HG03097 (cell line): ENCODE results near the gene PPM1J.
A peak's percentile ranks its signal among the peaks of the same experiment; 100 is the strongest.

Experiments used
- ATAC-seq: cut with Tn5 transposase; IDR thresholded peaks from one replicate; pipeline ENCODE4 v1.9.1; 2021; ENCODE audit not compliant: unreplicated experiment, low FRiP score

Gene PPM1J

DNA sequence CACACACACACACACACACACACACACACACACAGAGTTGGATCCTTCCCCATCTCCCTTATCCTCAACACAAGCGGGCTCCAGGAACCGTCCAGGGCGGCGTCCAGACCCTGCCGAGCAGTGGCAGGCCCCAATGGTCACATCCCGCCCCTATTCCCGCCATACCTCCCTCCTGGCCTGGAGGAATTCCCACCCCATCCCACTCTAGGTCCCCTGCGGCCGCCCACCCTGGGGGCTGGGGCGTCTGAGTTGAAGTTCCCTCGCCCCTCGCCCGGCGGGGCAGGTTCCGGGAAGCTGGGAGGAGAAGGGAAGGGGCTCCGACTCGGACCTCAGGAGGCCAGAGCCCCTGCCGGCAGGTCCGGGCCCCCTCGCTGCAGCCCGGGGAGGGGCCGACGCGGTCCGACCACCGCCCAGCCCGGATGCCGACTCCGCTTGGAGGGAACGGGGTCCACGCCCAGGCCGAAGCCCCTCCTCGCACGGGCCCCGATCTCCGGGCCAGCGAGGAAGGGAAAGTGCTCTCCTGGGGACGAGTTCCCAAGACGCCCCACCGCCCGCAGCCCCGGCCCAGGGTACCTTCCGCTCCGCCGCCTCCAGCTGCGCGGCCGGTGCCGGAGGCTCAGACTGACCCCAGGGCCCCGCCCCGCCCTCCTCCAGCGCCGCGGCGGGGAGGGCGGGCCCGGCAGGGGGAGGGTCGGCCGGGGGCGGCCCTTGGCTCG lies 8.5 kb downstream of the PPM1J start, which contains the start of gene RHOC:
TSS of gene RHOC (minus strand) at position 623 of the 716 bp plus-strand sequence. CDS start 3,328 bp downstream, outside the sequence.
- peak; percentile 55 for ATAC-seq

DNA sequence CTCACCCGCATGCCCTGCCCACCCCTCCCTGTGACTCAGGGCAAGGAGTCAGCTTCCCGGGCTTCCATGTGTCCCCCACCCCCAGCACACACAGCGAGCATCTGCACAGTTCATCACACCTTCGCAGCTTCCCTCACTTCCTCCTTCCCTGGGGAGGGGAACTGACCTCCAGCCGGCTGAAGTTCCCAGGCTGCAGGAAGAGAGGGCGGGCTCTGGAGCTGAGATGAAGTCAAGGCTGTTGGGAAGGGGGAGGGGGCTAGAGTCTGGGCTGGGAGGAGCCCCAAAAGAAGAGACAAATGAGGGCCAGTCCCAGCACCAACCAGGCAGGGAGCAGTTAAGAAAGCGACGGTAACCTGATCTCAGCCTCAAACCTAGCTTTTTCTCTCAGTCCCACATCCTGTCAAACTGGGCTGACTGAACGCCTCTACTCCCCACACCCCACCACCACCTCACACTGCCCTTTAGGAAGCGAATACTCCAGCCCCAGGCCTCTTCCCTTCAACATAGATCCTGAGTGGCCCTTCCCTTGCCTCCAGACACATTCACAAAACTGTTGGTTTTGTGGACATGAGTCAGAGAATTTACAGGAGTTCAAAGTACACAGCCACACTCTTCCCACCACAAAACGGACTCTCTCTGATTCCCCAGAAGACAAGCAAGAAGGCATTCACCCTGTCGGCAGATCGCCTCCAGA lies 10.1 kb downstream of the PPM1J start:
- peak; percentile 49 for ATAC-seq

DNA sequence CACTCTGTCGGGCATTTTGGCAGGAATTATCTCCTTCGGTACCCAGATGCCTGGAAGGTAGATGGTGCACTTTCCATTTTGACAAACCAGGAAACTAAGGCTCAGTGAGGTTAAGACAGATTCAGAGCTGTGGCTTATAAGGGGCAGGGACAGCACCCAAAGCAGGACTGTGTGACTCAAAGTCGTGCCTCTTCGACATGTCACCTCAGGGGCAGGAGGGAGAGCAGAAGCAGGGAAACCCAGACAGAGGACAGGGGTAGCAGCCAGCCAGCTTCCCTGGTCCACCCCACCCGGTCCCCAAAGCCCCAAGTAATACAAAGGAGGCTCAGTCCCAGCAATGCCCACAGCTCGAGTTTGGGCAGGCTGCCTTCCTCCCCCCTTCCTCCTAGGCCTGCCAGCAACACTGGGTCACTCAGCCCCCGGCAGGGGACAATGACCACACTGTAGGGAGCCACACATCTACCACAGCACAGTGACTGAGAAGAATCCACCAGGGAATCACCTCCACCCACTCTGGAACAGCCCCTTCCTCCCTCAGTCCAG lies 10.7 kb downstream of the PPM1J start:
- no peak for ATAC-seq

DNA sequence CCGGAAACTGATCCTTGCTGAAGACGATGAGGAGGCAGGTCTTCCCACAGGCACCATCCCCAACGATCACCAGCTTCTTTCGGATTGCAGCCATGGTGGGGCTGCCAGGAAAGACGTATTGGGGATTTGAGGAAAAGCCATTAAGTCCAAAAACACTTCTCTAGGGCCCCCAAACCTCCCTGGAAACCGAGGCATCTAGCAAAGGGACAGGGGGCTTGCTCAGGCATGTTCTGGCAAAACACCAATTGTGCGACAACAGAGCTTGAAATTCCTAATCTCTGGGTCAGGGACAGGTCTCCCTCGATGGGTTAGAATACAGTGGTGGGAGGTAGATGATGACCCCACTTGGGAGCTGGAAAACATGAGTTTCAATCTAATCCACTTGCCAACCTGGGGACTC lies 11.4 kb downstream of the PPM1J start:
- ATAC-seq: no peak

DNA sequence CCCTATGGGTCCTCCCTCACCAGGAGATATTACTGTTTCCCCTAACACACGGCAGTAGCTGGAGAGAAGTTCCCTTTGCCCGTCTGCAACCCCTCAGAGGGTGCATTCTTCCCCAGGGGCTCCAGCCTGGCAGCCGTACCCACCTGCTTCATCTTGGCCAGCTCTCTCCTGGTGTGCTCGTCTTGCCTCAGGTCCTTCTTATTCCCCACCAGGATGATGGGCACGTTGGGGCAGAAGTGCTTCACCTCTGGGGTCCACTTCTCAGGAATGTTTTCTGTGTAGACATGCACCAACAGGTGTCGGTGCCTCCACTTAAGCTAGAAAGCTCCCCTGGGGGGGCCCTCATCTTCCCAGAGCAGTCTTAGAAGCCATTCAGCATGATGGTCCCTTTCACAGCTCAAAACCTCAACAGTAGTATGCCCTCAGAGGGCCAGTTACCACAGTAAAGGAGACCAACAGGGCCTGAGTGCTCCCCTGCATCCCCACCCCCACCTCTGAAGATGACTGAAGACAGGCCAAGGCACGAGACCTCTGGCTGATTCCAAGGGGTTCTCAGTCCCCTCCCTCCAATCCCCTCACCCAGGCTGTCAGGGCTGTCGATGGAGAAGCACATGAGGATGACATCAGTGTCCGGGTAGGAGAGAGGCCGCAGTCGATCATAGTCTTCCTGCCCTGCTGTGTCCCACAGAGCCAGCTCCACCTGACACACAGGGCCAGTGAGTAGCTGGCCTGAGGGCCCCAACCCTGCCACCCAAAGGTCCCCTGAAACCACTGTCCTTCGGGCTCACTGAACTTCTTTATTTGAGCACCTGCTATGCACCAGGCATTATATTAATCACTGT lies 12.5 kb downstream of the PPM1J start:
- no peak for ATAC-seq

DNA sequence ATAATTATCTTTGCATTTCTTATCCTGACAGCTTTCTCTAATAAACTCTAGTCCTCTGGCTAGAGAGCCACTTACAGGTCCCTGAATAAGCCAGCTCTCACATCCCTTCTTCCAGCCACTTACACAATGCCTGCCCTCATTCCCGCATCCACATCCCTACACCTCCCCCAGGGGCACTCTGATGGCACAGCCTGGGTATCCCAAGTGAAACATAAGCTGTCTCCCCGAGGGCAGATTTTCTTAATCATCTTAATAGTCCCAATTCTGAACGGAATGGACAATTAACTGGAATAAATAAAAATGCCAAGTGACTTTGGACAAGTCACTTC lies 13.1 kb downstream of the PPM1J start:
- ATAC-seq: no peak

DNA sequence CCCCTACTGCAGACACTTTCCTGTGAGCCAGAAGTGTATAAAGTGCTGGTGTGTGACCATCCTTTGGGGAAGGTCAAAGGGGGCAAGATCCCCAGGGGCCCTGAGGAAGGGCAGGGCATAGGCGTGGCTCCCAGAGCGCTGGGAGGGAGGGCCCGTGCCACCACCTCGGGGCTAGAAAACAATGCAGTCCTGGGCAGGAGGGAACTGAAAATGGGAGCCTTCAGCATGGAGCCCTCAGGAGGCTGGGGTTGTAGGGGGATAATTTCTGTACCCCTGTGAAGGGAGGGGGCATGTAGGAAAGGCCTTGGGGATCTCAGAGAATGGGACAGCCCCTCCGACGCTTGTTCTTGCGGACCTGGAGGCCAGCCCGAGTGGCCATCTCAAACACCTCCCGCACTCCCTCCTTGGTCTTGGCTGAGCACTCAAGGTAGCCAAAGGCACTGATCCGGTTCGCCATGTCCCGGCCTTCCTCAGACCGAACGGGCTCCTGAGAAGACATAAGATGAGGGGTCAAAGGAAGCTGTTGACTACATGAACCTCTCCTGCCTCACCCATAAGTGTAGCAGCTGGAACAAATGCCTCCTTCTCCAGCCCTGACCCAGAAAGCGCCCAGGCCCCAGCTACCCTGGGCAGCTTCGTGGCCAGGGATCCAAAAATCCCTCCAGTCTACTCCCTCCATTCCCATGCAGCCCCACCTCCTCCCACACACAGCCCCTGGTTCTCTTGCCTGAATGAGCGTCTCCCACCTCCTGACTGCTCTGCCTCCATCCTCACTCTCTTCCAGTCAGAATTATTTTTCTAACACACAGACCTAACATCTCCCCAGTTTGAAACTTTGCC lies 13.7 kb downstream of the PPM1J start:
- ATAC-seq: no peak

DNA sequence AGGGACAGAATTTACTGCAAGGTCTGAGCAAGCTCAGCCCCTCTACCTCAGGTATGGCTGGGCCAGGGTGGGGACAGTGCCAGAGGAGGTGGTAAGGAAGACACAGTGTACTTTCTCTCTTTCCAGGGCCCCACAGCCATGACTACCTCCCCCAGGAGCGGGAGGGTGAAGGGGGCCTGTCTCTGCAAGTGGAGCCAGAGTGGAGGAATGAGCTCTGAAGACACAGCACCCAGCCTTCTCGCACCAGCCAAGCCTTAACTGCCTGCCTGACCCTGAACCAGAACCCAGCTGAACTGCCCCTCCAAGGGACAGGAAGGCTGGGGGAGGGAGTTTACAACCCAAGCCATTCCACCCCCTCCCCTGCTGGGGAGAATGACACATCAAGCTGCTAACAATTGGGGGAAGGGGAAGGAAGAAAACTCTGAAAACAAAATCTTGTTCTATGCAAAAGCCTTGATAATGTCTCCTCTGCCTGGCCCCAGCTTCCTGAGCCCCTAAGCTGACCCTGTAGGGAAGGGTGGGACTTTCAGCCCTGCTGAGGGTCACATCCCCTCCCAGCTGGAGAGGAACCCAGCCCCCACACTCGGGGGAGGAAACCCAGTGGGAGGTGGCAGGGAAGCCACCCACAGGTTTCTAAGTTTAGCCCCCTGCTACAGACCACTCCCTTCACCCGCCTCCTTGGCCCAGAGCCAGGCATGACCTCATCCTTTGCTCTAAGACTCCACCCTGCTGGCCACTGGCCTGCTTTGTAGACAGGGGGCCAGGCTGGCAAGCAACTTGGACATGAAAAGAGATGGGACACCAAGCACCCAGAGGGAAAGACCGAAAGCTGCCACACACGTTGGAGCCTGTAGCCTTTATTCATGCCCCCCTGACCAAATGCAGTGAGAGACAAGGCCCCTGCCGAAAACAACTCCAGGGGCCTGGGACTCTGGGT lies 14.6 kb downstream of the PPM1J start:
- peak; percentile 36 for ATAC-seq

DNA sequence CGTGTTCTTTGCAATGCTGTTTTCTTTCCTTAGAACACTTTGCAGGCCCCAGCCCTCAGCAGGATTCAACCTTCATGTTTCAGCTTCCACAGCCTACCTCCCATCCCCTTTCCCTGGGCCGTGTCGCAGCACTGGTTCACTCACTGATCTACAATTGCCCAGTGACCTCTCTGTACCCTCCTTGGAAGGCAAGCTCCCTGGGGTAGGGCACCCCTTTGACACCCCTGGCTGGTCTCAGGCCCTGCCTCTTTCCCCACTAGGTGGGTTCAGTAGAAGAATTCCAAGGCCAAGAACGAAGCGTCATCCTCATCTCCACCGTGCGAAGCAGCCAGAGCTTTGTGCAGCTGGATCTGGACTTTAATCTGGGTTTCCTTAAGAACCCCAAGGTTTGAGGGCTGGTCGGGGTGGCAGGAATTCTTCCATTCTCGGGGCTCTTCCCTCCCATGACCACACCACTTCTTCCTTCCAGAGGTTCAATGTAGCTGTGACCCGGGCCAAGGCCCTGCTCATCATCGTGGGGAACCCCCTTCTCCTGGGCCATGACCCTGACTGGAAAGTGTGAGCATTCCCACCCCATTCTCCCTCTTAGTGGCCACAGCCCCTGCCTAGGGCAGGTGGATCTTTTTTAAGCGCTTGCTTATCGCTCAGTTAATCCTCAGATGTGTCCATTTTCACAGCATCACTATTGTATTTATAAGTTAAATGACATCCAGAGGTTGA lies 15.5 kb downstream of the PPM1J start:
- no peak for ATAC-seq

DNA sequence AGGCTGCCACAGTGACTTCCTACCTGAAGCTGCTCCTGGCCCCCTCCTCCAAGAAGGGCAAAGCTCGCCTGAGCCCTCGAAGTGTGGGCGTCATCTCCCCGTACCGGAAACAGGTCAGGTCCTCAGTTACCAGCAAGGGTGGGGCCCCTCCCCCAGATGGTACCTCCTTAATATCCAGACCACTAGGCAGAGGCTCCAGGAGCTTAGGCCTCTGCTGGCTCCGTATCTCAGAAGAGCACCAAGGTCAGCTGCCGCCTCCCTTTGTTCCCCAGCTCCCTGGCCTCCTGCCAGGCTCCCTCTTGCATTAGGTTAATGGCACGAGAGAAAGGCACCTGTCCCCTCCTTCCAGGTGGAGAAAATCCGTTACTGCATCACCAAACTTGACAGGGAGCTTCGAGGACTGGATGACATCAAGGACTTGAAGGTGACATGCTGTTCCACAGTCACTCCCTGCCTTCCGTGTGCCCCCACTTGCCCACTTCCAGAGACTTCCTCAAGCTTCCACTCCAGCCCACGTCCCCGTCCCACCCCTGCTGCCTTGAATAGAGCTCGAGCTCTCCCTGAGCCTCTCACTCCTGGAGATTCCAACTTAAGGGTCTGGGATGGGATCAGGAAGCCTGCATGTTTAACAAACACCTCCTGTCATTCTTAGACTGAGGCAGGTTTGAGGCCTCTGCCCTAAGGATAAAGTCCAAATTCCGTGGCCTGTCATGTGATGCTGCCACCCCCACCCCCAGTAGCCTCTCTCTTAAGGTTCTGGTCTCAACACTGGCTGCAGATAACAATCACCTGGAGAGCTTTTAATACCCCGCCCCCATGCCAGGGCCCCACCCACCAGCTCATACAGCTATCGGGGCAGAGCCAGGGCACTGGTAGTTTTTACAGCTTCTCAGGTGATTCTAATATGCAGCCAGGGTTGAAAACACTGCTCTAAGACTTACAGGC lies 16.5 kb downstream of the PPM1J start:
- no peak for ATAC-seq

DNA sequence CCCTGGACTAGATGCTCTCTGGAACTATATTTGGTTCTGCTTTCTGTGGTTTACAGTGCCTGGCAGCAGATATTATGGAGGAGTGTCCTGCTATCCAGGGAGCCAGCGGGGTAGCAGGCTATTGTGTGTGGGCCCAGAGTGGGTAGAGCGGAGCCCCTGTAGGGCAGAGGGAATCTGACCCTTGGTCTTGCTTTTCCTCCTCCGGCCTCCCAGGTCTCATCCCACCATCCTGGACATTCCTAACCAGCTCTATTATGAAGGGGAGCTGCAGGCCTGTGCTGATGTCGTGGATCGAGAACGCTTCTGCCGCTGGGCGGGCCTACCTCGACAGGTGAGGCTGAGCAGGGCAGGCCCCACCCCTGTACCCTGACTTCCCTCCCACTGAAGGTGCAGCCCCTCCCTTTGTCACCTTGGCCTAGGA lies 17.3 kb downstream of the PPM1J start:
- ATAC-seq: no peak

DNA sequence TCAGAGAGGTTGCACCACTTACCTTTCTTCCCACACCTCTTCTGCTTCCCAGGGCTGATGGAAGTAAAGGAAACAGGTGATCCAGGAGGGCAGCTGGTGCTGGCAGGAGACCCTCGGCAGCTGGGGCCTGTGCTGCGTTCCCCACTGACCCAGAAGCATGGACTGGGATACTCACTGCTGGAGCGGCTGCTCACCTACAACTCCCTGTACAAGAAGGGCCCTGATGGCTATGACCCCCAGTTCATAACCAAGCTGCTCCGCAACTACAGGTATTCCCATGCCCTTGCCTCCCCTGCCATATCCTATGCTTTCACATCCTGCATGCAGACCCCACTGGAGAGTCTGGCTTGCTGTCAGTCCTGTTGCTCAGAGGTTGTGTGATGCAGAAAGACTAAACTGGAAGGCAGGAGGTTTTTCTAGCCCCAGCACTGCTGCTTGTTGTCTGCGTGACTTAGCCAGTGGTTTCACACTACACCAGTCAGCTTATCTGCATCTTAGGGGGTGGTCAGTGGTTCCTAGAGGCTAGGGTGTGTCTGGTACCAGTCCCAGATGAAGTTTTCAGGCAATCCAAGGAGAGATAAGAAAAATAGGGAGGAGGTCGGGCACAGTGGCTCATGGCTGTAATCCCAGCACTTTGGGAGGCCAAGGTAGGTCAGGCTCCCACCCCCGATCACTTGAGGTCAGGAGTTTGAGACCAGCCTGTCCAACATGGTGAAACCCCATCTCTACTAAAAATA lies 18.4 kb downstream of the PPM1J start:
- ATAC-seq: no peak

DNA sequence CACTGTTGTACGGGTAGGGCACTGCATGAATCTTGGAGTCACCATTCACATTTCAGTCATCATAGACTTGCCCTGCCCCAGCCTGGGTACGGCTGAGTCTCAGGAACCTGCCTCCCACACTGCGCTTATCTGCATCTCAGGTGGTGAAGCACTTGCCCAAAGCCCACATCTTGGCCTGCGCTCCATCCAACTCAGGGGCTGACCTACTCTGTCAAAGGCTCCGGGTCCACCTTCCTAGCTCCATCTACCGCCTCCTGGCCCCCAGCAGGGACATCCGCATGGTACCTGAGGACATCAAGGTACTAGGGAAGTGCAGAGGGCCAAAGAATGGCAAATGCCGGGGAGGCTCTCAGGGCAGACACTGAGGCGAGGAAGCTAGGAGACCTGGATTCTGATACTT lies 19.9 kb downstream of the PPM1J start:
- ATAC-seq: no peak

DNA sequence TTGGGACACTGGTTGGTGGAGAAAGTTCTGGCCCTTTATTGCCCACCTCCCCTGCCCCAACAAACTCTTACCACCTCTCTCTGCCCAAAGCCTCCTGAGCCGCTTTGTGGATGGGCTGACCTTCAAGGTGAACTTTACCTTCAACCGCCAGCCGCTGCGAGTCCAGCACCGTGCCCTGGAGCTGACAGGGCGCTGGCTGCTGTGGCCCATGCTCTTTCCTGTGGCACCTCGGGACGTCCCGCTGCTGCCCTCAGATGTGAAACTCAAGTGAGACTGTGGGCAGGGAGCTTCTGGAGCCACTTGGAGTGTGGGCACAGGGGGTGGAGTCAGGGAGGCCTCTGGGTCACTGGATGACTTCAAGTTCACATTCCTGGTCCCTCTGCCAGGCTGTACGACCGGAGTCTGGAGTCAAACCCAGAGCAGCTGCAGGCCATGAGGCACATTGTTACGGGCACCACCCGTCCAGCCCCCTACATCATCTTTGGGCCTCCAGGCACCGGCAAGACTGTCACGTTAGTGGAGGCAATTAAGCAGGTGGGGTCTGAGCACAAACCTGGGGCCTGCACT lies 20.7 kb downstream of the PPM1J start:
- ATAC-seq: no peak

DNA sequence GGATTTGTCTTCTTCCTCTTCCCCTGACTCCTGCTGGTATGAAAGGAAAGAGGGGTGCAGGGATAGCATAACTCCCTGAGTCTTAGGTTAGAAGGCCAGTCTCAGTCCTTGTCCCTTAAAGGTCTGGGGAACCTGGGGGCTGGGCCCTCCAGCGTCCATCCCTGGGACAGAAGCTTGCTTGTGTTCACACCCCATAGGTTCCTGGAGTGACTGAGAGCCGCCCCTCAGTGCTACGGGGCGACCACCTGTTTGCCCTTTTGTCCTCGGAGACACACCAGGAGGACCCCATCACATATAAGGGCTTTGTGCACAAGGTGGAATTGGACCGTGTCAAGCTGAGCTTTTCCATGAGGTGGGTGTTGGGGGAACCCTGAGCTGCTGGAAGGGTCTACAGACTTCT lies 21.3 kb downstream of the PPM1J start:
- ATAC-seq: no peak

DNA sequence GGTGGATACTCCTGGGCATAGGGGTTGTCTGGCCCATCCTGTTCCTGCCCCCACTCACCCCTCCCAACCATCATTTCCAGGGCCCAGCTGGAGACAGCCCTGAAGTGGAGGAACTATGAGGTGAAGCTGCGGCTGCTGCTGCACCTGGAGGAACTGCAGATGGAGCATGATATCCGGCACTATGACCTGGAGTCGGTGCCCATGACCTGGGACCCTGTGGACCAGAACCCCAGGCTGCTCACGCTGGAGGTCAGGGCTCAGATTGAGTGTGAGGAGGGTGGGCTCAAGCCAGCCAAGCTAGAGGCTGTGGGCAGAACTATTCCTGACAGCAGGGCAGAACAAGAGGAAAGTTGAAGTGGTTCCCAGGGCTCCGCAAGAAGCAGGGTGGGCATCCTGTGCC lies 22.5 kb downstream of the PPM1J start:
- ATAC-seq: no peak

DNA sequence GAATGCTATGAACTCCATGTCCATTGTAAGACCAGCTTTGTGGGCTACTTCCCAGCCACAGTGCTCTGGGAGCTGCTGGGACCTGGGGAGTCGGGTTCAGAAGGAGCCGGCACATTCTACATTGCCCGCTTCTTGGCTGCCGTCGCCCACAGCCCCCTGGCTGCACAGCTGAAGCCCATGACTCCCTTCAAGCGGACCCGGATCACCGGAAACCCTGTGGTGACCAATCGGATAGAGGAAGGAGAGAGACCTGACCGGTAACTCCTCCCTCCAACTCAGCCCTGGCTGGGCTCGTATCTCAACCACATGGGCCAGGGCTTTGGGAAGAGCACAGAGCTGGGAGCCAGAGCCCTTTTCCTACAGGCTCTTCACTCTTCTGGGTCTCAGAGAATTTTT lies 25.3 kb downstream of the PPM1J start:
- ATAC-seq: no peak
